A549 treated with dexamethasone at 1 μM for 4 hours (cell line): ENCODE results near the gene IGFALS. TPM values are rescaled to one million over a fixed set of nuclear protein-coding genes. Genes with fewer than 3 reads are reported as not detected.

Experiments
- total RNA-seq: library from RNA; stranded (reverse); fragments of 200-300 nt; extraction: Qiagen RNA extraction; gene quantifications from 5 replicates; pipeline ENCODE4 v1.2.3, GENCODE V29; 2022

Gene IGFALS
- total RNA-seq: 0.05 to 0.13 TPM (median 0.05 TPM) in 3 of 5 replicates, not detected in the others

GRCh38 chr16:1793578-1794220 is at the start of gene IGFALS:
IGFALS (minus strand) TSS chr16:1793705; CDS start chr16:1793652, 53 bp downstream.

GRCh38 chr16:1826691-1827573 is 33.4 kb upstream of the IGFALS start, which contains the start of the genes FAHD1 and HAGH:
FAHD1 (plus strand) TSS chr16:1827206; CDS start chr16:1827239, 33 bp downstream.
HAGH (minus strand) TSS chr16:1826825; CDS start chr16:1826787, 38 bp downstream.

GRCh38 chr16:1782408-1783264 is 10.9 kb downstream of the IGFALS start, which contains the start of the genes NUBP2 and SPSB3:
NUBP2 (plus strand) TSS chr16:1782960; CDS start chr16:1783021, 61 bp downstream.
SPSB3 (minus strand) TSS chr16:1782571; CDS start chr16:1781483, 1,088 bp downstream.

GRCh38 chr16:1772908-1773702 is 20.4 kb downstream of the IGFALS start, which contains the start of gene MRPS34:
MRPS34 (minus strand) TSS chr16:1773134; CDS start chr16:1773119, 15 bp downstream.

GRCh38 chr16:1772362-1772907 is 21.1 kb downstream of the IGFALS start, which contains the start of gene EME2:
EME2 (plus strand) TSS chr16:1772810; CDS start chr16:1773228, 418 bp downstream.

GRCh38 chr16:1771188-1771863 is 22.2 kb downstream of the IGFALS start, which contains the start of gene NME3:
NME3 (minus strand) TSS chr16:1771543; CDS start chr16:1771534, 9 bp downstream.

Other genes with a start within 250 kb of the IGFALS start
- gene IFT140, start 181.6 kb downstream of the IGFALS start, total RNA-seq: 7.3 to 11.3 TPM (median 8.7 TPM) in 5 replicates
- 9.8 to 18.9 TPM (median 15.6 TPM) in 5 replicates for gene CRAMP1, start 181.3 kb downstream of the IGFALS start, total RNA-seq
- 173 to 201 TPM (median 193 TPM) in 5 replicates for gene JPT2, start 115.4 kb downstream of the IGFALS start, total RNA-seq
- 25.5 to 71.3 TPM (median 51.4 TPM) in 5 replicates for gene MAPK8IP3, start 87.5 kb downstream of the IGFALS start, total RNA-seq
- gene NME3, start 22.2 kb downstream of the IGFALS start, total RNA-seq: 32.3 to 47.5 TPM (median 40.9 TPM) in 5 replicates
- 4.2 to 10.4 TPM (median 8.9 TPM) in 5 replicates for gene EME2, start 20.9 kb downstream of the IGFALS start, total RNA-seq
- gene MRPS34, start 20.6 kb downstream of the IGFALS start, total RNA-seq: 169 to 265 TPM (median 236 TPM) in 5 replicates
- 14.4 to 25.2 TPM (median 23.1 TPM) in 5 replicates for gene SPSB3, start 11.1 kb downstream of the IGFALS start, total RNA-seq
- gene NUBP2, start 10.7 kb downstream of the IGFALS start, total RNA-seq: 52.6 to 79.7 TPM (median 76.6 TPM) in 5 replicates
- gene HAGH, start 33.1 kb upstream of the IGFALS start, total RNA-seq: 50.3 to 70.7 TPM (median 65.9 TPM) in 5 replicates
- gene FAHD1, start 33.5 kb upstream of the IGFALS start, total RNA-seq: 41.2 to 49.0 TPM (median 44.9 TPM) in 5 replicates
- gene MEIOB, start 78.5 kb upstream of the IGFALS start, total RNA-seq: 1.0 to 1.7 TPM (median 1.3 TPM) in 5 replicates
- 1.2 to 1.9 TPM (median 1.6 TPM) in 5 replicates for gene HS3ST6, start 124.7 kb upstream of the IGFALS start, total RNA-seq
- 32.7 to 40.4 TPM (median 38.3 TPM) in 5 replicates for gene MSRB1, start 149.5 kb upstream of the IGFALS start, total RNA-seq
- 0.08 to 0.14 TPM in 2 of 5 replicates, not detected in the others for gene RPL3L, start 161.0 kb upstream of the IGFALS start, total RNA-seq
- gene NDUFB10, start 165.8 kb upstream of the IGFALS start, total RNA-seq: 258 to 328 TPM (median 268 TPM) in 5 replicates
- gene RPS2, start 171.1 kb upstream of the IGFALS start, total RNA-seq: 3,451 to 5,688 TPM (median 5,221 TPM) in 5 replicates
- gene RNF151, start 173.2 kb upstream of the IGFALS start, total RNA-seq: not detected in 5 replicates
- gene TBL3, start 178.3 kb upstream of the IGFALS start, total RNA-seq: 30.0 to 38.7 TPM (median 34.9 TPM) in 5 replicates
- 0.12 to 0.18 TPM (median 0.17 TPM) in 5 replicates for gene NOXO1, start 187.8 kb upstream of the IGFALS start, total RNA-seq
- 26.9 to 43.1 TPM (median 39.8 TPM) in 5 replicates for gene GFER, start 190.5 kb upstream of the IGFALS start, total RNA-seq
- 5.7 to 7.4 TPM (median 6.8 TPM) in 5 replicates for gene SYNGR3, start 196.3 kb upstream of the IGFALS start, total RNA-seq
- gene ZNF598, start 216.1 kb upstream of the IGFALS start, total RNA-seq: 35.1 to 67.2 TPM (median 61.5 TPM) in 5 replicates
- 0.79 to 1.2 TPM (median 1.0 TPM) in 5 replicates for gene NPW, start 226.1 kb upstream of the IGFALS start, total RNA-seq
- gene NHERF2, start 233.2 kb upstream of the IGFALS start, total RNA-seq: 45.5 to 66.1 TPM (median 65.3 TPM) in 5 replicates